ENCODE results near the gene DOCK8.

Gene DOCK8

GRCh38 chr9:459491-460444 lies 245.1 kb downstream of the DOCK8 start:
- TF ChIP-seq ZNF565 (CRISPR knock-in tag; conservative IDR thresholded peaks at IDR 0.05; ENCODE audit: low read depth) = no peak
- TF ChIP-seq ZC3H10 (CRISPR knock-in tag; IDR thresholded peaks at IDR 0.05) = no peak
- no peak for TF ChIP-seq OSR1 (CRISPR knock-in tag; IDR thresholded peaks at IDR 0.05)
- no peak for TF ChIP-seq CREB5 (CRISPR knock-in tag; IDR thresholded peaks at IDR 0.05; ENCODE audit: low read depth)
- no peak for TF ChIP-seq RARB (CRISPR knock-in tag; IDR thresholded peaks at IDR 0.05)
- no peak for TF ChIP-seq TSHZ2 (CRISPR knock-in tag; IDR thresholded peaks at IDR 0.05)
- TF ChIP-seq GLIS3 (CRISPR knock-in tag; IDR thresholded peaks at IDR 0.05) = no peak
- TF ChIP-seq, protein P1, sequence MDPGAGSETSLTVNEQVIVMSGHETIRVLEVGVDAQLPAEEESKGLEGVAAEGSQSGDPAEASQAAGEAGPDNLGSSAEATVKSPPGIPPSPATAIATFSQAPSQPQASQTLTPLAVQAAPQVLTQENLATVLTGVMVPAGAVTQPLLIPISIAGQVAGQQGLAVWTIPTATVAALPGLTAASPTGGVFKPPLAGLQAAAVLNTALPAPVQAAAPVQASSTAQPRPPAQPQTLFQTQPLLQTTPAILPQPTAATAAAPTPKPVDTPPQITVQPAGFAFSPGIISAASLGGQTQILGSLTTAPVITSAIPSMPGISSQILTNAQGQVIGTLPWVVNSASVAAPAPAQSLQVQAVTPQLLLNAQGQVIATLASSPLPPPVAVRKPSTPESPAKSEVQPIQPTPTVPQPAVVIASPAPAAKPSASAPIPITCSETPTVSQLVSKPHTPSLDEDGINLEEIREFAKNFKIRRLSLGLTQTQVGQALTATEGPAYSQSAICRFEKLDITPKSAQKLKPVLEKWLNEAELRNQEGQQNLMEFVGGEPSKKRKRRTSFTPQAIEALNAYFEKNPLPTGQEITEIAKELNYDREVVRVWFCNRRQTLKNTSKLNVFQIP (CRISPR knock-in tag; IDR thresholded peaks at IDR 0.05; ENCODE audit: borderline replicate concordance, low read depth) = no peak
- no peak for TF ChIP-seq PPARA (CRISPR knock-in tag; IDR thresholded peaks at IDR 0.05; ENCODE audit: borderline replicate concordance)
- TF ChIP-seq, protein P2, sequence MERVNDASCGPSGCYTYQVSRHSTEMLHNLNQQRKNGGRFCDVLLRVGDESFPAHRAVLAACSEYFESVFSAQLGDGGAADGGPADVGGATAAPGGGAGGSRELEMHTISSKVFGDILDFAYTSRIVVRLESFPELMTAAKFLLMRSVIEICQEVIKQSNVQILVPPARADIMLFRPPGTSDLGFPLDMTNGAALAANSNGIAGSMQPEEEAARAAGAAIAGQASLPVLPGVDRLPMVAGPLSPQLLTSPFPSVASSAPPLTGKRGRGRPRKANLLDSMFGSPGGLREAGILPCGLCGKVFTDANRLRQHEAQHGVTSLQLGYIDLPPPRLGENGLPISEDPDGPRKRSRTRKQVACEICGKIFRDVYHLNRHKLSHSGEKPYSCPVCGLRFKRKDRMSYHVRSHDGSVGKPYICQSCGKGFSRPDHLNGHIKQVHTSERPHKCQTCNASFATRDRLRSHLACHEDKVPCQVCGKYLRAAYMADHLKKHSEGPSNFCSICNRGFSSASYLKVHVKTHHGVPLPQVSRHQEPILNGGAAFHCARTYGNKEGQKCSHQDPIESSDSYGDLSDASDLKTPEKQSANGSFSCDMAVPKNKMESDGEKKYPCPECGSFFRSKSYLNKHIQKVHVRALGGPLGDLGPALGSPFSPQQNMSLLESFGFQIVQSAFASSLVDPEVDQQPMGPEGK (CRISPR knock-in tag; IDR thresholded peaks at IDR 0.05; ENCODE audit: borderline replicate concordance) = no peak
- TF ChIP-seq ISL1 (CRISPR knock-in tag; IDR thresholded peaks at IDR 0.05) = no peak
- no peak for ATAC-seq

DNA sequence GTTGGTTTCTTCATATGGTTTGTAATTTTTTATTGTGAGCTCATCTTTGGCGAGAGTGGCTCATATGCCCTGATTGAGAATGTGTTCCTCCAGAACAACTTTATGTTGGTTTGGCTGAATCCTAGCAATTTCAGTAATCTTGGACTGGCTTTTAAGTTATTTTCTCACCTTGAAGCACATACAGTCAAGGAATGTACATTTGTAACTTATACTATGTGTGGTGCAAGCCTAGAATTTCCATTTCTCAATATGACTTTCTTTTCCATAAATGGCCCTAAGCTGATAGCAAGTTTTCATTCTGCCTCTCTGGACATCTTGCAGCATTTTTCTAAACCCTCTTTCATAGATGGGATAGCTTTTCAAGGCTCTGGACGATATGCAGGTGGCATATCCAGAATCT lies 247.5 kb downstream of the DOCK8 start:
- no peak for ATAC-seq
- TF ChIP-seq ARNTL (CRISPR knock-in tag; IDR thresholded peaks at IDR 0.05; ENCODE audit: borderline replicate concordance, low read depth) (no peak), ZC3H10 (CRISPR knock-in tag; IDR thresholded peaks at IDR 0.05) (no peak), ESRRG (CRISPR knock-in tag; IDR thresholded peaks at IDR 0.05) (no peak), ZNF8 (CRISPR knock-in tag; IDR thresholded peaks at IDR 0.05) (no peak), TOX (CRISPR knock-in tag; IDR thresholded peaks at IDR 0.05; ENCODE audit: borderline replicate concordance) (no peak), CSDC2 (CRISPR knock-in tag; IDR thresholded peaks at IDR 0.05) (no peak), ISL1 (CRISPR knock-in tag; IDR thresholded peaks at IDR 0.05) (no peak), OSR1 (CRISPR knock-in tag; IDR thresholded peaks at IDR 0.05) (no peak), CSRNP3 (CRISPR knock-in tag; IDR thresholded peaks at IDR 0.05) (no peak), ZFP30 (CRISPR knock-in tag; IDR thresholded peaks at IDR 0.05) (no peak), RARB (CRISPR knock-in tag; IDR thresholded peaks at IDR 0.05) (no peak), TSHZ2 (CRISPR knock-in tag; IDR thresholded peaks at IDR 0.05) (no peak), ZNF565 (CRISPR knock-in tag; conservative IDR thresholded peaks at IDR 0.05; ENCODE audit: low read depth) (no peak), TCF4 (CRISPR knock-in tag; IDR thresholded peaks at IDR 0.05; ENCODE audit: borderline replicate concordance) (no peak), PPARA (CRISPR knock-in tag; IDR thresholded peaks at IDR 0.05; ENCODE audit: borderline replicate concordance) (no peak), ZFP3 (CRISPR knock-in tag; IDR thresholded peaks at IDR 0.05) (no peak), BACH2 (CRISPR knock-in tag; IDR thresholded peaks at IDR 0.05; ENCODE audit: borderline replicate concordance) (no peak)
- TF ChIP-seq, protein P2 (CRISPR knock-in tag; IDR thresholded peaks at IDR 0.05; ENCODE audit: borderline replicate concordance) = no peak
- TF ChIP-seq, protein P1 (CRISPR knock-in tag; IDR thresholded peaks at IDR 0.05; ENCODE audit: borderline replicate concordance, low read depth) = no peak

Measured in SK-N-SH treated with all-trans-retinoic acid at 6 μM for 48 hours (cell line).